Sigmoid colon (tissue), 7 donors: ENCODE measurements around the gene KIAA2012. TPM values are rescaled to one million over a fixed set of nuclear protein-coding genes. Genes with fewer than 3 reads are reported as not detected.

Source experiments
- DNase-seq: peaks from one replicate; pipeline ENCODE4 v3.0.0-alpha.2; 2019
- H3K27ac ChIP-seq, 4 donors: fragments of 200-600 bp; sonication (generic); one replicate each; pipeline ENCODE4 v1.5.1; 2016 to 2019; ENCODE audit warnings: mild to moderate bottlenecking in 1 of 4
- H3K27me3 ChIP-seq, 3 donors: fragments of 200-600 bp; sonication (generic); one replicate each; pipeline ENCODE4 v1.5.1; 2019; ENCODE audit warnings: mild to moderate bottlenecking in 1 of 3
- H3K36me3 ChIP-seq, 4 donors: fragments of 200-600 bp; sonication (generic); one replicate each; pipeline ENCODE4 v1.5.1; 2016 to 2019
- H3K4me1 ChIP-seq, 4 donors: fragments of 200-600 bp; sonication (generic); one replicate each; pipeline ENCODE4 v1.5.1; 2017 to 2019
- H3K4me3 ChIP-seq, 4 donors: fragments of 200-600 bp; sonication (generic); one replicate each; pipeline ENCODE4 v1.5.1; 2017 to 2019; ENCODE audit warnings: mild to moderate bottlenecking in 2 of 4, moderate library complexity in 1 of 4
- H3K9me3 ChIP-seq, 4 donors: fragments of 200-600 bp in 3 of 4; sonication (generic) in 3 of 4; one replicate each; pipeline versions ENCODE4 v1.5.1 to v1.6.1; 2013 to 2019
- EP300 ChIP-seq, 4 donors: sonication (generic); formaldehyde crosslinking; IDR thresholded peaks; one replicate each; pipeline ENCODE4 v1.6.1; 2017; ENCODE audit warnings: antibody characterized with exemption in 4 of 4
- POLR2A ChIP-seq, 2 donors: fragments of 450-650 bp; IDR thresholded peaks; one replicate each; pipeline ENCODE4 v1.6.1; 2016; ENCODE audit warnings: antibody characterized with exemption in 2 of 2, mild to moderate bottlenecking in 2 of 2, moderate library complexity in 2 of 2
- POLR2AphosphoS5 ChIP-seq, 4 donors: sonication (generic); formaldehyde crosslinking; IDR thresholded peaks; one replicate each; pipeline ENCODE4 v1.6.1; 2017; ENCODE audit warnings: antibody characterized with exemption in 4 of 4
- WGBS, 2 donors: extraction: QIAGEN DNeasy Blood & Tissue Kit; methylation state at CpG; one replicate each; pipeline ENCODE4 v1.1.7; 2013; 5-methylcytosine and 5-hydroxymethylcytosine counted together
- intact Hi-C: fragments of 100-400 bp; cut with DNase I; formaldehyde crosslinking; loops from one replicate; pipeline ENCODE4 v1.15.1; 2023
- polyA plus RNA-seq, 3 donors: library from polyadenylated mRNA; stranded (reverse); fragments of 200-250 nt; gene quantifications; one replicate each; pipeline ENCODE4 v1.2.3, GENCODE V29; 2013
- total RNA-seq, 4 donors: library from RNA; depleted of rRNA; stranded (reverse); fragments of >200 nt; gene quantifications; one replicate each; pipeline ENCODE4 v1.1.0, GENCODE V29; 2016
- TF ChIP-seq, protein P1 (sequence below), 4 experiments: fragments of 450-650 bp in 3 of 4; fragments of 200-600 bp in 1 of 4; IDR thresholded peaks; one replicate each; pipeline ENCODE4 v1.5.1; 2016 to 2019; ENCODE audit warnings: antibody characterized with exemption in 4 of 4, mild to moderate bottlenecking in 3 of 4, moderate library complexity in 2 of 4
- donor health status: healthy with polysubstance abuse.
- donor health status: Bipolar disorder and iron deficiency.
- donor health status: healthy.

KIAA2012 gene
- total and polyA plus RNA-seq, 7 donors, result 0.04 to 0.83 (median 0.16) TPM; not detected in 4

DNA sequence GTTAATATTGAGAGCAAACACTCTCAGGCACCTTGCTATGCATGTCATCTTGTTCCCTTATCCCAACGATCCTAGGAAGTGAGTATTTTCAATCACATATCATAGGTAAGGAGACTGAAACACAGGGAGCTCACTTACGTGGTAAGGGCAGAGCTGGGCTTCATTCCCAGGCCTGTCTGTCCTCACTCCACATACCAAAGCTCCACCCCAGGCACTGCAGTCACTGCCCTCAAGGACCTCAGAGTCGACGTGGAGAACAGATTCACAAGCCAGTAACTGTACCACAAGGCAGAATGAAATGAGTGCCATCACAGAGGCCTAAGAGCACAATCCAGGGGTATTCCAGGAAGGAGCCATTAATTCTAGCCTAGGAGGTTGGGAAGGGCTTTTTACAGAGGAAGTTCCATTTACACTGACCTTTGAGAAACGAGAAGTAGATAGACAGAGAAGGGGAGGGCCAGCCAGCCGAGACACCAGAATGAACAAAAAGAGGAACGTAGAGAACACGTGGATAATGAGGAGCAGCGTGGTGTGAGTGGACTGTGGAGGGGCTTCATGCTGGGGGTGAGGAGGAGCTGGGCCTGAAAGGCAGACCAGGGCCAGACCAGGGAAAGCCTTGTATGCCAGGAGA, 48.6 kb downstream of the KIAA2012 start:
- Histone ChIP-seq H3K4me3 (no peak overlapping the region), H3K36me3 (no peaks in the 10 kb centered on the region), H3K9me3 (no peaks in the 10 kb centered on the region), H3K27ac (no peak overlapping the region), H3K4me1 (no peaks in the 10 kb centered on the region), H3K27me3 (no peaks in the 10 kb centered on the region)
- no peak for DNase-seq
- TF ChIP-seq POLR2A (IDR thresholded peaks at IDR 0.05) (no peak), EP300 (IDR thresholded peaks at IDR 0.05) (no peak), POLR2AphosphoS5 (IDR thresholded peaks at IDR 0.05) (no peak)
- TF ChIP-seq, protein P1, sequence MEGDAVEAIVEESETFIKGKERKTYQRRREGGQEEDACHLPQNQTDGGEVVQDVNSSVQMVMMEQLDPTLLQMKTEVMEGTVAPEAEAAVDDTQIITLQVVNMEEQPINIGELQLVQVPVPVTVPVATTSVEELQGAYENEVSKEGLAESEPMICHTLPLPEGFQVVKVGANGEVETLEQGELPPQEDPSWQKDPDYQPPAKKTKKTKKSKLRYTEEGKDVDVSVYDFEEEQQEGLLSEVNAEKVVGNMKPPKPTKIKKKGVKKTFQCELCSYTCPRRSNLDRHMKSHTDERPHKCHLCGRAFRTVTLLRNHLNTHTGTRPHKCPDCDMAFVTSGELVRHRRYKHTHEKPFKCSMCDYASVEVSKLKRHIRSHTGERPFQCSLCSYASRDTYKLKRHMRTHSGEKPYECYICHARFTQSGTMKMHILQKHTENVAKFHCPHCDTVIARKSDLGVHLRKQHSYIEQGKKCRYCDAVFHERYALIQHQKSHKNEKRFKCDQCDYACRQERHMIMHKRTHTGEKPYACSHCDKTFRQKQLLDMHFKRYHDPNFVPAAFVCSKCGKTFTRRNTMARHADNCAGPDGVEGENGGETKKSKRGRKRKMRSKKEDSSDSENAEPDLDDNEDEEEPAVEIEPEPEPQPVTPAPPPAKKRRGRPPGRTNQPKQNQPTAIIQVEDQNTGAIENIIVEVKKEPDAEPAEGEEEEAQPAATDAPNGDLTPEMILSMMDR (IDR thresholded peaks at IDR 0.05), result no peak
- intact Hi-C loops, result no loop called here
- WGBS, 2 donors, result 65 to 71% methylated on average over 9 of the region's 9 CpGs

DNA sequence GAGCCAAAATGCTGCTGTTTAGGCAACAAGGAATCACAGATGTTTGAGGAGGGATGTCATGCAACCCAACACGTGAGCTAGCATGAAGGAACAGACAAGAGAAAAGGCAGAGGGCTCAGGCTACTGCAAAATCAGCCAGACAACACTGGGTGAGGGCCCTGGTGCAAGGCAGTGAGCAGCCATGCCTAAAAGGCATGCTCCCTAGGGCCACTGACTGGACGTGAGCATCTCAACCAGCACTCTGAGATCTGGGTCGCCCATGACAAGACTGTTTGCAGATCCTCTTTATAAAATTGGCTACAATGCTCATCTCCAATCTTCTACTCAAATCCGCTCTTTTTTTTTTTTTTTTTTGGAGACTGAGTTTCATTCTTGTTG, 49.1 kb downstream of the KIAA2012 start:
- no peak overlapping the region for H3K27ac ChIP-seq
- no peaks in the 10 kb centered on the region for H3K27me3 ChIP-seq
- WGBS, 2 donors, result 87 to 88% methylated on average over 4 of the region's 4 CpGs
- intact Hi-C loops, result no loop called here
- no peaks in the 10 kb centered on the region for H3K36me3 ChIP-seq
- no peak overlapping the region for H3K4me3 ChIP-seq
- no peaks in the 10 kb centered on the region for H3K4me1 ChIP-seq
- no peaks in the 10 kb centered on the region for H3K9me3 ChIP-seq
- TF ChIP-seq EP300 (IDR thresholded peaks at IDR 0.05), result no peak
- TF ChIP-seq, protein P1 (IDR thresholded peaks at IDR 0.05), result no peak
- no peak for TF ChIP-seq POLR2A (IDR thresholded peaks at IDR 0.05)
- no peak for TF ChIP-seq POLR2AphosphoS5 (IDR thresholded peaks at IDR 0.05)
- no peak for DNase-seq

DNA sequence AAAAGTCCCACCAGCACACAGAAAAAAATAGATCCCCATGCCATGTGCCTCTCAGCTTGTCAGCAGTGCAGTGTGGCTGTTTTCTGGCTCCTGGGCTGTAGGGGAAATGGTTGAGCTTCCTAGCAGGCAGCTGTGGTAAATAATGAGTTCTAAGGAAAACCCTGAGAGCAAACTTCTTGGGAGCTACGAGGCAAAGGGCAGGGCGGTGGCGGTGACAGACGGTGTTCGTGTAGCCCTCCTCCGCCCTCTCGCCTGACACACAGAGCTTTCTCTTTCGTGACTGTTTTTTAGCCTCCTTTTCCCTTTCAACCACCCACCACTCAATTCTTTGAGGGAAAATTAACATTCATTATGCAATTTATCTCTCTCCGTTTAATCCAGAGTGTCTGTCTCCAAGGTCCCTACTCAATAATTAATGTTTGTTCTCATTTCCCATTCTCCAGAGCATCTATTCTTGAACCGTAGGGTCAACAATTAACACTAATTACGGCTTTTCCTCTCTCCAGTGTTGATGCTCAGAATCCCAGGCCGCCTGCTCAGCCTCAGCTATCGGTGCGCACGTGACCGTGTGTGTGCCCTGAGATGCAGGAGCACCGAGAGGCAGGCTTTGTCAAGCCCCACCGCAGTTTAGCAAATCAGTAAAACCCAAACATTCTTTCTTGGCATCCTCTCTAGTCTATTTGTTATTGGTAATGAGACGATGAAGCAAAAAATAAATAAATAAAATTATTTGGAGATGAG, 50.1 kb downstream of the KIAA2012 start:
- no peak overlapping the region for H3K27ac ChIP-seq
- TF ChIP-seq POLR2AphosphoS5 (IDR thresholded peaks at IDR 0.05) (no peak), EP300 (IDR thresholded peaks at IDR 0.05) (no peak), POLR2A (IDR thresholded peaks at IDR 0.05) (no peak)
- TF ChIP-seq, protein P1 (IDR thresholded peaks at IDR 0.05), result no peak
- H3K27me3 ChIP-seq, result no peaks in the 10 kb centered on the region
- 61 to 64% methylated on average over 19 of the region's 19 CpGs for WGBS, 2 donors
- no peak for DNase-seq
- H3K4me1 ChIP-seq, result no peaks in the 10 kb centered on the region
- no peaks in the 10 kb centered on the region for H3K9me3 ChIP-seq
- no peaks in the 10 kb centered on the region for H3K36me3 ChIP-seq
- intact Hi-C loops, result no loop called here
- H3K4me3 ChIP-seq, result no peak overlapping the region

DNA sequence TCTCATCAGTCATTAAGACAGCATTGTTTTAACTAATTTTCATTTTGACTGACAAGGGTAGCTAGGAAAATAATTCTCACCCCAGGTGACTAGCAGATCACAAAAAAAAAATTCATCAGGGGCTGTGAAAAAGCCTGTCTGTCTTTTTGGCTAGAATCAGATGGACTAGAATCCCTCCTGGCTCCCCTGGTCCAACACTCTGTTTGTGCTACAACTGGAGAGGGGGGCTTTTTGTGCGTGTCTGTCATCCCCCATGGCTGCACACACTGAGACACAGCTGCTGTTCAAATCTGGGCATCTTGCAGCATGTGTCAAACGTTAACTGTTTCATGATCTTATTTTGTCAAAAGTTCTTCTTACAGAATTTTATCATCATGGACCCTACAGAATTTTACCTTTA, 51.2 kb downstream of the KIAA2012 start:
- TF ChIP-seq, protein P1 (IDR thresholded peaks at IDR 0.05), result no peak
- no peak for TF ChIP-seq EP300 (IDR thresholded peaks at IDR 0.05)
- no peak for TF ChIP-seq POLR2A (IDR thresholded peaks at IDR 0.05)
- no peak for TF ChIP-seq POLR2AphosphoS5 (IDR thresholded peaks at IDR 0.05)
- intact Hi-C loops, result no loop called here
- DNase-seq, result no peak
- H3K27ac ChIP-seq, result no peak overlapping the region
- no peaks in the 10 kb centered on the region for H3K9me3 ChIP-seq
- no peaks in the 10 kb centered on the region for H3K27me3 ChIP-seq
- no peaks in the 10 kb centered on the region for H3K36me3 ChIP-seq
- no peaks in the 10 kb centered on the region for H3K4me1 ChIP-seq
- no peak overlapping the region for H3K4me3 ChIP-seq
- 88 to 89% methylated on average over 2 of the region's 2 CpGs for WGBS, 2 donors
